Measurements from ENCODE around the gene SEC24A.
"Not testable (repeated sequence)": the region's sequence is repeated elsewhere in the genome, so short reads cannot be mapped to it uniquely, and the experiment has no call there.

SEC24A gene

GRCh38 chr5:134758504-134759341, 110.1 kb downstream of the SEC24A start, which contains the start of gene DDX46:
TSS of gene DDX46 (plus strand) at chr5:134758779. CDS start at chr5:134758939, 160 bp downstream.
- peak; percentile 70 for DNase-seq

GRCh38 chr5:134767528-134768291, 119.1 kb downstream of the SEC24A start:
- not testable (repeated sequence) for DNase-seq

GRCh38 chr5:134769206-134769605, 120.6 kb downstream of the SEC24A start:
- DNase-seq, result no peak

- DNase-seq, result no peak
Measured at GRCh38 chr5:134772461-134773125, 124.0 kb downstream of the SEC24A start.

GRCh38 chr5:134777366-134777765, 128.8 kb downstream of the SEC24A start:
- no peak for DNase-seq

Measured in NCI-H526 treated with DMSO at 0.1 percent for 48 hours (cell line).